ENCODE data around the gene TEX29. TPM values are rescaled to one million over a fixed set of nuclear protein-coding genes. Genes with fewer than 3 reads are reported as not detected.

Gene TEX29
- polyA plus RNA-seq, 1 of the 3 experiments (the other 2 are of a cell fraction) = 0.18 TPM

DNA sequence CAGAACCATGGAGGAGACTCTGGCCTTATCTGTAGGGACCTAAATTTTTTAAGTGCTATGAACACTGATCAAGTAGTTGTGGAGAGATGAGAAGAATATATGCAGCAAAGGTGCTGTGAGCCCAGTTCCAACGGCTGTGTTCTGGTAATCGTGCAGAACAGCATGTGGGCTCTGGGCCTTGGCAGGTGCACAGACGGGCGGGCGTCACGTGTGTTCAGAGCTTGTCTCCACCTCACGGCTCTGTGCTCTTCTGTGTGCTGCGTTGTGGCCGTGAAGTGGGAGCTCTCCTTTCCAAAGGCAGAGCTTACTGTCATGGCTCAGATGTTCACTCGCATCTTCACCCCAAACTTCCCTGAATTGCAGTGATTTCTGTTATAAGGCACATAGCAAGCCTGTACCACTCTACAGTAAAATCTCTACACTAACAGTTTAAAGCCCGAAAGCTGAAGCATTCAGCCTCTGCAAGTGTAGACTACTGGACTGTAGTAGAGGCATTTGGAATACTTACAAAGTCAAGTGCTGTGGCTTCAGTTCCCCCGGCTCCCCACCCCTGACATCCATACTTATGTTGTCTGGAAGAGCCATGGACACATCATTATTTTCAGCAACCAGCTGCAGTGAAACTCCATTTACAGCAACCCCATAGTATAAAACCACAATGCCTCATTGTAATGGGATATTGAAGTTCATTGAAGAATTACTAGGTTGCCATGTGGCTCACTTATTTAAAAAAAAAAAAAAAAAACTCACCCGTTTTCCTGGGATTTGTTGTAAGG lies 27.5 kb upstream of the TEX29 start:
- Histone ChIP-seq H2AFZ (ENCODE audit: low read depth) (no peak overlapping the region), H3K9me3 (no peaks in the 10 kb centered on the region), H3K4me1 (ENCODE audit: control insufficient read depth in 1 of 2, insufficient read depth in 2 of 2, low read depth in 1 of 2, low read length in 1 of 2) (peaks cover 0 to 4% of the 10 kb centered on the region in 2 experiments; a peak in 1 of 4 replicates), H3K4me2 (no peak overlapping the region), H3K9ac (no peak overlapping the region), H3K79me2 (ENCODE audit: insufficient read depth) (no peaks in the 10 kb centered on the region), H3K27ac (ENCODE audit: low read depth in 2 of 2, low read length in 1 of 2) (no peak overlapping the region), H3F3A (replicated peaks; ENCODE audit: insufficient read depth) (no peaks in the 10 kb centered on the region), H3K36me3 (replicated peaks in 1 of 2; ENCODE audit: control insufficient read depth in 1 of 2, insufficient read depth in 2 of 2, low read length in 1 of 2) (peaks cover 4 to 77% of the 10 kb centered on the region in 2 experiments), H4K20me1 (ENCODE audit: insufficient read depth) (no peaks in the 10 kb centered on the region), H3K4me3 (ENCODE audit: low read depth in 2 of 2, low read length in 1 of 2) (no peak overlapping the region), H3K27me3 (ENCODE audit: insufficient read depth) (no peaks in the 10 kb centered on the region), H3K9me2 (no peaks in the 10 kb centered on the region)
- TF ChIP-seq EP300 (IDR thresholded peaks at IDR 0.05; ENCODE audit: borderline replicate concordance in 1 of 2, low read depth in 1 of 2, low read length in 1 of 2) = no peak
- TF ChIP-seq GABPA (IDR thresholded peaks at IDR 0.05; ENCODE audit: low read depth) = no peak
- TF ChIP-seq, protein P1, sequence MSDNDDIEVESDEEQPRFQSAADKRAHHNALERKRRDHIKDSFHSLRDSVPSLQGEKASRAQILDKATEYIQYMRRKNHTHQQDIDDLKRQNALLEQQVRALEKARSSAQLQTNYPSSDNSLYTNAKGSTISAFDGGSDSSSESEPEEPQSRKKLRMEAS (IDR thresholded peaks at IDR 0.05; ENCODE audit: low read depth) = no peak
- no peak for TF ChIP-seq FOSL2 (IDR thresholded peaks at IDR 0.05; ENCODE audit: borderline replicate concordance, low read depth)
- no peak for TF ChIP-seq ELF1 (IDR thresholded peaks at IDR 0.05)
- TF ChIP-seq JUND (IDR thresholded peaks at IDR 0.05) = no peak
- TF ChIP-seq RAD21 (IDR thresholded peaks at IDR 0.05; ENCODE audit: low read length) = no peak
- TF ChIP-seq, protein P2, sequence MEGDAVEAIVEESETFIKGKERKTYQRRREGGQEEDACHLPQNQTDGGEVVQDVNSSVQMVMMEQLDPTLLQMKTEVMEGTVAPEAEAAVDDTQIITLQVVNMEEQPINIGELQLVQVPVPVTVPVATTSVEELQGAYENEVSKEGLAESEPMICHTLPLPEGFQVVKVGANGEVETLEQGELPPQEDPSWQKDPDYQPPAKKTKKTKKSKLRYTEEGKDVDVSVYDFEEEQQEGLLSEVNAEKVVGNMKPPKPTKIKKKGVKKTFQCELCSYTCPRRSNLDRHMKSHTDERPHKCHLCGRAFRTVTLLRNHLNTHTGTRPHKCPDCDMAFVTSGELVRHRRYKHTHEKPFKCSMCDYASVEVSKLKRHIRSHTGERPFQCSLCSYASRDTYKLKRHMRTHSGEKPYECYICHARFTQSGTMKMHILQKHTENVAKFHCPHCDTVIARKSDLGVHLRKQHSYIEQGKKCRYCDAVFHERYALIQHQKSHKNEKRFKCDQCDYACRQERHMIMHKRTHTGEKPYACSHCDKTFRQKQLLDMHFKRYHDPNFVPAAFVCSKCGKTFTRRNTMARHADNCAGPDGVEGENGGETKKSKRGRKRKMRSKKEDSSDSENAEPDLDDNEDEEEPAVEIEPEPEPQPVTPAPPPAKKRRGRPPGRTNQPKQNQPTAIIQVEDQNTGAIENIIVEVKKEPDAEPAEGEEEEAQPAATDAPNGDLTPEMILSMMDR (IDR thresholded peaks at IDR 0.05) = no peak
- TF ChIP-seq, protein P3, sequence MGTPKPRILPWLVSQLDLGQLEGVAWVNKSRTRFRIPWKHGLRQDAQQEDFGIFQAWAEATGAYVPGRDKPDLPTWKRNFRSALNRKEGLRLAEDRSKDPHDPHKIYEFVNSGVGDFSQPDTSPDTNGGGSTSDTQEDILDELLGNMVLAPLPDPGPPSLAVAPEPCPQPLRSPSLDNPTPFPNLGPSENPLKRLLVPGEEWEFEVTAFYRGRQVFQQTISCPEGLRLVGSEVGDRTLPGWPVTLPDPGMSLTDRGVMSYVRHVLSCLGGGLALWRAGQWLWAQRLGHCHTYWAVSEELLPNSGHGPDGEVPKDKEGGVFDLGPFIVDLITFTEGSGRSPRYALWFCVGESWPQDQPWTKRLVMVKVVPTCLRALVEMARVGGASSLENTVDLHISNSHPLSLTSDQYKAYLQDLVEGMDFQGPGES (IDR thresholded peaks at IDR 0.05; ENCODE audit: low read depth, low read length) = no peak
- TF ChIP-seq, protein P4, sequence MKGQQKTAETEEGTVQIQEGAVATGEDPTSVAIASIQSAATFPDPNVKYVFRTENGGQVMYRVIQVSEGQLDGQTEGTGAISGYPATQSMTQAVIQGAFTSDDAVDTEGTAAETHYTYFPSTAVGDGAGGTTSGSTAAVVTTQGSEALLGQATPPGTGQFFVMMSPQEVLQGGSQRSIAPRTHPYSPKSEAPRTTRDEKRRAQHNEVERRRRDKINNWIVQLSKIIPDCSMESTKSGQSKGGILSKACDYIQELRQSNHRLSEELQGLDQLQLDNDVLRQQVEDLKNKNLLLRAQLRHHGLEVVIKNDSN (IDR thresholded peaks at IDR 0.05; ENCODE audit: borderline replicate concordance, low read depth) = no peak
- TF ChIP-seq RXRA (IDR thresholded peaks at IDR 0.05; ENCODE audit: borderline replicate concordance, low read depth) = no peak
- TF ChIP-seq YY1 (IDR thresholded peaks at IDR 0.05; ENCODE audit: low read depth) = no peak
- ChIA-PET CTCF (interaction anchor here (1.3 to 1.6 kb wide), 2 partner anchors 12 to 225 kb away, joined by 4 read pairs; no protein-coding TSS in a partner anchor), POLR2A (no interaction called here)
- WGBS (ENCODE audit: low lambda C conversion rate) = 100% methylated on average over 6 of the region's 13 CpGs
- no peak for DNase-seq

DNA sequence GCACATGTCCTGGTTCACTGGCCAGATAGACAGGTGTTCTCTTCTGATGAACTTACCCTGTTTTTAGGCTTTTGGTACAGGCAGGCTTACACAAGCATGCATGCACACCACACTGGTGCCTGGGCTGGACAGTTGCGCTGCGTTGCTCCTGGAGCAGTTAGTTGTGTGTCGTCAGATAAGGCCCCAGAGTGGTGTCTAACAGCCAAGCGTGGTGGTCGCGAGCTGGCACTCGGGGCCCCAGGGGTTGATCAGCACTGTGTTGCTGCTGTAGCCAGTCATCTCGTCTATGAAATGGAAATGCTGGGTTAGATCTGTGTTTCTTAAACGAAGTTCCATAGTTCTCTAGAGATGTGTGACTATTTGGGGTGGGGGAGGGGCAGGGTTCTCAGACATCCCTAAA lies 24.6 kb upstream of the TEX29 start:
- DNase-seq = no peak
- no peak overlapping the region for H3K4me3 ChIP-seq (ENCODE audit: low read depth in 2 of 2, low read length in 1 of 2)
- no peaks in the 10 kb centered on the region for H4K20me1 ChIP-seq (ENCODE audit: insufficient read depth)
- H3K4me1 ChIP-seq (ENCODE audit: control insufficient read depth in 1 of 2, insufficient read depth in 2 of 2, low read depth in 1 of 2, low read length in 1 of 2) = no peaks in the 10 kb centered on the region; a peak in 1 of 4 replicates
- no peak overlapping the region for H3K27ac ChIP-seq (ENCODE audit: low read depth in 2 of 2, low read length in 1 of 2)
- ChIA-PET CTCF (interaction anchor here (1.6 kb wide), 1 partner anchor 15 kb away, joined by 3 read pairs; no protein-coding TSS in a partner anchor), POLR2A (no interaction called here)
- no peak for TF ChIP-seq RXRA (IDR thresholded peaks at IDR 0.05; ENCODE audit: borderline replicate concordance, low read depth)
- TF ChIP-seq FOXJ3 (CRISPR knock-in tag; IDR thresholded peaks at IDR 0.05) = no peak
- no peak for TF ChIP-seq MEF2A (IDR thresholded peaks at IDR 0.05; ENCODE audit: borderline replicate concordance, low read depth)
- no peak for TF ChIP-seq TEAD4 (IDR thresholded peaks at IDR 0.05; ENCODE audit: borderline replicate concordance, insufficient read depth)
- no peak for TF ChIP-seq NRF1 (IDR thresholded peaks at IDR 0.05; ENCODE audit: low read depth, low read length)
- TF ChIP-seq EP300 (IDR thresholded peaks at IDR 0.05; ENCODE audit: borderline replicate concordance in 1 of 2, low read depth in 1 of 2, low read length in 1 of 2) = no peak
- H3F3A ChIP-seq (replicated peaks; ENCODE audit: insufficient read depth) = no peaks in the 10 kb centered on the region
- no peaks in the 10 kb centered on the region for H3K27me3 ChIP-seq (ENCODE audit: insufficient read depth)
- no peak overlapping the region for H3K9ac ChIP-seq
- H3K9me2 ChIP-seq = no peaks in the 10 kb centered on the region
- no peak overlapping the region for H2AFZ ChIP-seq (ENCODE audit: low read depth)
- peaks cover 12 to 70% of the 10 kb centered on the region in 2 experiments for H3K36me3 ChIP-seq (replicated peaks in 1 of 2; ENCODE audit: control insufficient read depth in 1 of 2, insufficient read depth in 2 of 2, low read length in 1 of 2)
- no peak overlapping the region for H3K4me2 ChIP-seq
- no peaks in the 10 kb centered on the region for H3K79me2 ChIP-seq (ENCODE audit: insufficient read depth)
- no peaks in the 10 kb centered on the region for H3K9me3 ChIP-seq
- 92% methylated on average over 2 of the region's 9 CpGs for WGBS (ENCODE audit: low lambda C conversion rate)

All from SK-N-SH (cell line).